GM13977 (cell line): ENCODE data around the gene CREB5.

Source experiments
- DNase-seq: peaks from one replicate; pipeline ENCODE4 v3.0.0; 2012; ENCODE audit warnings: low spot score
- in situ Hi-C: fragments of 300-500 bp; cut with MboI; formaldehyde crosslinking; loops from one replicate; pipeline ENCODE4 v1.12.0; 2022; ENCODE audit warnings: low sequenced_read_pairs, low pct_unique_long_range_greater_than_20kb, mixed read lengths, inconsistent platforms; ENCODE audit not compliant: unreplicated experiment
- TF ChIP-seq, protein P1 (sequence below): IDR thresholded peaks from 2 replicates; pipeline ENCODE4 v1.5.1; 2012; ENCODE audit warnings: mild to moderate bottlenecking, control low read depth; ENCODE audit not compliant: insufficient read depth; ENCODE audit errors: extremely low read depth, missing control alignments

Gene CREB5

DNA sequence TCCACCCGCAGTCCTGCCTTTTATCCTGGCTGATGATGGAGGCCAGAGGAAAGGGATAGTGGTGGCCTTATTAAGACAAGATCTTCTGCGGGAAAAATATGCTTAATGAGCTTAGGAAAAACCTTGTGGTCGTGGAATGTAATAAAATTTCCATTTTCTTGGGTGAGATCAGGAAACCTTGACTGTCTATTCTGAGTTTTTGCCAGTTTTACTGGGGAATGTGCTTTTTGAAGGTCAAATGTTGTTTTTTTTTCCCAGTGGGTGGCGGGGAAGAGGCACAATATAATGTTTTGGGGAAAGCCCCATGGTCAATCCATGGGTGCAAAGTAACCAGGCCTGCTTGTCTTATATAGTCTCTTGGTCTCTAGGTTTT lies 118.5 kb downstream of the CREB5 start:
- no peak for DNase-seq
- TF ChIP-seq, protein P1, sequence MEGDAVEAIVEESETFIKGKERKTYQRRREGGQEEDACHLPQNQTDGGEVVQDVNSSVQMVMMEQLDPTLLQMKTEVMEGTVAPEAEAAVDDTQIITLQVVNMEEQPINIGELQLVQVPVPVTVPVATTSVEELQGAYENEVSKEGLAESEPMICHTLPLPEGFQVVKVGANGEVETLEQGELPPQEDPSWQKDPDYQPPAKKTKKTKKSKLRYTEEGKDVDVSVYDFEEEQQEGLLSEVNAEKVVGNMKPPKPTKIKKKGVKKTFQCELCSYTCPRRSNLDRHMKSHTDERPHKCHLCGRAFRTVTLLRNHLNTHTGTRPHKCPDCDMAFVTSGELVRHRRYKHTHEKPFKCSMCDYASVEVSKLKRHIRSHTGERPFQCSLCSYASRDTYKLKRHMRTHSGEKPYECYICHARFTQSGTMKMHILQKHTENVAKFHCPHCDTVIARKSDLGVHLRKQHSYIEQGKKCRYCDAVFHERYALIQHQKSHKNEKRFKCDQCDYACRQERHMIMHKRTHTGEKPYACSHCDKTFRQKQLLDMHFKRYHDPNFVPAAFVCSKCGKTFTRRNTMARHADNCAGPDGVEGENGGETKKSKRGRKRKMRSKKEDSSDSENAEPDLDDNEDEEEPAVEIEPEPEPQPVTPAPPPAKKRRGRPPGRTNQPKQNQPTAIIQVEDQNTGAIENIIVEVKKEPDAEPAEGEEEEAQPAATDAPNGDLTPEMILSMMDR: no peak
- in situ Hi-C loops: no loop called here

DNA sequence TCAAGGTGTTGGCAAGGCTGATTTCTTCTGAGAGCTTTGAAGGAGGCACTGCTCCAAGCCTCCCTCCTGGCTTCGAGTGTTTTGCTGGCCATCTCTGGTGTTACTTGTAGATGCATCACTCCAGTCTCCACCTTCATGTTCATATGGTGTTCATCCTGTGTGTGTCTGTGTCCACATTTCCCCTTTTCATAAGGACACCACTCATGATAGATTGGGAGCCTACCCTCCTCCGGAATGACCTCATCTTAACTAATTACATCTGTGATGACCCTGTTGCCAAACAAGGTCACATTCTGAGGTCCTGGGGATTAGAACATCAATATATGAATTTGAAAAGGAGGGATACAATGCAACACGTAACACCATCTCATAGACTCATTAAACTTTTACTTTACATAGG lies 119.0 kb downstream of the CREB5 start:
- in situ Hi-C loops: no loop called here
- DNase-seq: no peak
- TF ChIP-seq, protein P1: no peak

DNA sequence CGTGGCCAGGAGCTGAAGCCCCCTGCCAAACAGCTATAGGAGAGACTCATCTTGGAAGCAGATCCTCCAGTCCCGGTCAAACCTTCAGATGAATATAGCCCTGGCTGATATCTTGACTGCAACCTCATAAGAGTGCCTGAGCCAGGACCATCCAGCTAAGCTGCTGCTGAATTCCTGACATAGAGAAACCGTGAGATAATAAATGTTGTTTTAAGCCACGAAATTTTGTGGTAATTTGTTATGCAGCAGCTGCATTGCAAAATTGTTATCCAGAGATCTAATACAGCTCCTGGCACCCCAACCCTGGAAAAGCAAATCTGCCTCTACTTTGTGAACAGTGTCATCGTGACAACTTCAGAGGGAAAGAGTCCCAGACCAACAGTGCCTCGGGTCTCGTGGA lies 119.9 kb downstream of the CREB5 start:
- in situ Hi-C loops: no loop called here
- no peak for DNase-seq
- TF ChIP-seq, protein P1: no peak

DNA sequence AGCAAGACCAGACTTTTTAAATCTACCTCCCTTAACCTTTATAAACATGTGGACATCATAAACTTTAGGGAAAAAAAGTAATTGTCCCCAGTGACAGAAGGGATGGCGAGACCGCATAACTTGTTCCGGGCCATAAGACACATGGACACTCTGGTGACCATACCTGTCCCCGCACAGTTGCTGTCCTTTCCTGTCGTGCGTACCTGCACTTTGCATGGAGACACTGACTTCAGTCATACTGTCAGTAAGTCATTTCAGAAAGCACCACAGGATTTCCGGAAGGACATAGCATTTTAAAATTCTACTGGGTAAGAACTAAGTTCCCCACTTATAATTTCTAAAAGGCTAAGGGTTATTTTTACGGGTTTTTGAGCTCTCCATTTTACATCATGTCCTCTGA lies 120.9 kb downstream of the CREB5 start:
- in situ Hi-C loops: no loop called here
- TF ChIP-seq, protein P1: no peak
- no peak for DNase-seq

DNA sequence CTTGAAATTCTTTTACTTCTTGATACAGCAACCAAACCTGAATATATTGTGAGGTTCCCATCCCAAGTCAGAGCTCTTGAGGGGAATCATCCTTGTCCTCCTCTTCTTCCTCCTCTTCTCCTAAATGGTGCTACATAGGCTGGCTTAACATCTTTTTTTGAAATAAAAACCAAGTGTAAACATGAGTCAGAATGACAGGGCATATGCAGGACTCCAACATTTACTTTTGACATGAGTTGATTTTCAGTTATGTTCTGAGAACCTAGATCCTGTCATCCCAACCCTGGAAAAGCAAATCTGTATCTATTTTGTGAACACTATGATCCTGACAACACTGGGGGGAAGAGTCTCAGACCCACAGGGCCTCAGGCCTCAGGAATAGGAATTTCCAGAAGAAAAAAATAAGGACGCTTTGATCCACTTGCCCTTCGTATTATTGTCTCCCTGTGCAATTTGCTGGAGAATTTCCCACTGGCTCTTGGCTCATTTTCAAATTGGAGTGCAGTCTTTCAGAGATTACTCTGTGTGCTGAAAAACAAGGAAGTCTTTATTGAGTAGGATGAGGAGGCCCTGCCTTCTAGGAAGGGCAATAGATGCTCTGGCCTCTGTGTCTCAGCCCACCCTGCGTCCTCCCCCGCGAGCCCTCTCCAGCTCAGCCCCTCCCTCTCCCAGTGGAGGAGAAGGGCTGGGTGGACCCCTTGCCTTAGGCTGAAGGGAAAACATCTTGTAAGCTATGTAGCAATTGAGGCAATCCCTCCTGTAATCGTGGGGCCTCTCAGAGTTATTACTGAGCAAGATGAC lies 121.6 kb downstream of the CREB5 start:
- no peak for DNase-seq
- in situ Hi-C loops: no loop called here
- TF ChIP-seq, protein P1: no peak

DNA sequence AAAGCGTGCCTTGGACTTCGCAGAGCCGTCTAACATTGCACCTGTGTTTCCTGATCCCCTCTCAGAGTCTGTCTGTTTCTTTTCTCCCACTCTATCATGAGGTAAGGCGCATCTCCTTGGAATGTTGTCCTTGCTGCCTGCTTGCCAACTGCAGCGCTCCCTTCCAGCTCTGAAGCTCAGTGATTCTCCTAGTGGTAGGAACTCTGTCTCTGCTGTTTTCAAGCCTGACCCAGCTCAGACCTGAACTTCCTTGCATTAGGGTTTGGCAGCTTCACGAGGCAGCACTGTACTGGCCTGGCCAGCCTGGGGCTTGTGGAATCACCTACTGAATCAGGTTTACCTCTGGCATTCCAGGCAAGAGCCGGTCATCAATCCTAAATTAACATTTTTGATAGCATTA lies 123.9 kb downstream of the CREB5 start:
- in situ Hi-C loops: no loop called here
- TF ChIP-seq, protein P1: peak; percentile 8
- DNase-seq: no peak
